K562 (cell line): ENCODE data around the gene SLC1A4. TPM values are rescaled to one million over a fixed set of nuclear protein-coding genes. Genes with fewer than 3 reads are reported as not detected.

Source experiments
- ATF1 ChIP-seq, 2 experiments: fragments of 450-650 bp in 1 of 2; IDR thresholded peaks; 2 replicates each; pipeline ENCODE4 v1.6.1; 2016; ENCODE audit warnings: missing compliant biosample characterization in 1 of 2, missing genetic modification characterization in 1 of 2
- BDP1 ChIP-seq: IDR thresholded peaks from 3 replicates; pipeline ENCODE4 v1.6.1; 2011; ENCODE audit not compliant: insufficient read length, insufficient read depth
- CAMTA2 ChIP-seq: fragments of 250-450 bp; sonication (Bioruptor Pico); conservative IDR thresholded peaks from 2 replicates; pipeline ENCODE4 v1.5.1; 2022
- ETV6 ChIP-seq, 3 experiments: fragments of 150-350 bp in 1 of 3; sonication (generic) in 1 of 3; formaldehyde crosslinking in 1 of 3; IDR thresholded peaks; 2 replicates each; pipeline versions ENCODE4 v1.6.1 to v1.8.0; 2014 to 2022; ENCODE audit warnings: borderline replicate concordance in 2 of 3, low read depth in 2 of 3, antibody characterized with exemption in 1 of 3, low read length in 1 of 3, mild to moderate bottlenecking in 1 of 3, missing genetic modification reagents in 1 of 3
- HIVEP1 ChIP-seq: fragments of 250-450 bp; sonication (Bioruptor Pico); IDR thresholded peaks from 2 replicates; pipeline ENCODE4 v1.4.0; 2020; ENCODE audit warnings: mild to moderate bottlenecking
- HNRNPUL1 ChIP-seq: fragments of 200-400 bp; formaldehyde crosslinking; IDR thresholded peaks from 2 replicates; pipeline ENCODE4 v1.6.1; 2017; ENCODE audit warnings: low read length
- KLF6 ChIP-seq: fragments of 250-450 bp; sonication (Bioruptor Pico); IDR thresholded peaks from 2 replicates; pipeline ENCODE4 v1.4.0; 2020; ENCODE audit warnings: mild to moderate bottlenecking, moderate library complexity, borderline replicate concordance
- MEF2A ChIP-seq: IDR thresholded peaks from 2 replicates; pipeline ENCODE4 v1.6.1; 2011; ENCODE audit warnings: low read depth, mild to moderate bottlenecking, low read length, moderate library complexity; ENCODE audit not compliant: control insufficient read depth
- PHTF2 ChIP-seq: fragments of 250-450 bp; sonication (Bioruptor Pico); IDR thresholded peaks from 2 replicates; pipeline ENCODE4 v1.5.0; 2021; ENCODE audit warnings: mild to moderate bottlenecking
- RFX1 ChIP-seq: fragments of 450-650 bp; IDR thresholded peaks from 2 replicates; pipeline ENCODE4 v1.6.1; 2016; ENCODE audit warnings: mild to moderate bottlenecking, moderate library complexity
- U2AF2 ChIP-seq: fragments of 200-400 bp; formaldehyde crosslinking; optimal IDR thresholded peaks from 2 replicates; pipeline ENCODE3; 2017; ENCODE audit warnings: low read depth, mild to moderate bottlenecking, low read length
- YY1 ChIP-seq, 3 experiments: IDR thresholded peaks; 2 replicates each; pipeline ENCODE4 v1.6.1; 2011; ENCODE audit warnings: low read length in 2 of 3, mild to moderate bottlenecking in 2 of 3, moderate library complexity in 2 of 3, borderline replicate concordance in 1 of 3, control low read depth in 1 of 3, low read depth in 1 of 3; ENCODE audit not compliant: insufficient read depth in 3 of 3, insufficient replicate concordance in 2 of 3, control insufficient read depth in 1 of 3, insufficient read length in 1 of 3; ENCODE audit errors: extremely low read depth in 1 of 3
- ZC3H11A ChIP-seq: IDR thresholded peaks from 2 replicates; pipeline ENCODE4 v1.6.1; 2012; ENCODE audit warnings: low read depth, low read length, improper control_type of control experiment
- ZNF263 ChIP-seq: sonication (generic); formaldehyde crosslinking; IDR thresholded peaks from 2 replicates; pipeline ENCODE4 v1.8.0; 2022; ENCODE audit warnings: mild to moderate bottlenecking, missing genetic modification reagents, borderline replicate concordance
- ZNF644 ChIP-seq: fragments of 200-800 bp; sonication (Bioruptor generic); IDR thresholded peaks from 2 replicates; pipeline ENCODE4 v1.6.1; 2016; ENCODE audit warnings: low read depth, missing genetic modification characterization, missing compliant biosample characterization
- polyA plus RNA-seq, 8 experiments: library from polyadenylated mRNA; depleted of rRNA in 4 of 8; stranded (reverse) in 5 of 8; unstranded in 3 of 8; fragments of >200 nt; fragmentation: Nextera tagmentation in 2 of 8; fragmentation: Illumina TruSeq in 1 of 8; extraction: Ambion mirVana in 2 of 8; extraction: Trizol in 1 of 8; gene quantifications; 2 replicates each; pipeline versions ENCODE4 v1.2.1 to v1.2.3, GENCODE V29; 2011 to 2014; ENCODE audit warnings: inconsistent platforms in 1 of 8, missing spikeins in 1 of 8
- total RNA-seq, 7 experiments: library from RNA; depleted of rRNA in 6 of 7; stranded (reverse); fragments of >200 nt in 6 of 7; fragmentation: Illumina TruSeq in 2 of 7; extraction: Trizol in 2 of 7; gene quantifications; 2 replicates each; pipeline versions ENCODE4 v1.2.1 to v1.2.3, GENCODE V29; 2011 to 2021; ENCODE audit warnings: low replicate concordance in 1 of 7
- TF ChIP-seq, protein P1 (sequence below): fragments of 150-350 bp; conservative IDR thresholded peaks from 2 replicates; pipeline ENCODE4 v1.6.1; 2014; ENCODE audit warnings: low read length
- TF ChIP-seq, protein P2 (sequence below), 2 experiments: fragments of 450-650 bp; formaldehyde crosslinking in 1 of 2; IDR thresholded peaks; 2 replicates each; pipeline versions ENCODE4 v1.4.0 to v1.6.1; 2014 to 2020; ENCODE audit warnings: mild to moderate bottlenecking in 2 of 2, borderline replicate concordance in 1 of 2, low read depth in 1 of 2

The SLC1A4 gene
- total and polyA plus RNA-seq, 9 of the 15 experiments (the other 6 are each of a cell fraction or from before 2014, with no cell fraction given): 4.4 to 24.0 (median 10.9) TPM

DNA sequence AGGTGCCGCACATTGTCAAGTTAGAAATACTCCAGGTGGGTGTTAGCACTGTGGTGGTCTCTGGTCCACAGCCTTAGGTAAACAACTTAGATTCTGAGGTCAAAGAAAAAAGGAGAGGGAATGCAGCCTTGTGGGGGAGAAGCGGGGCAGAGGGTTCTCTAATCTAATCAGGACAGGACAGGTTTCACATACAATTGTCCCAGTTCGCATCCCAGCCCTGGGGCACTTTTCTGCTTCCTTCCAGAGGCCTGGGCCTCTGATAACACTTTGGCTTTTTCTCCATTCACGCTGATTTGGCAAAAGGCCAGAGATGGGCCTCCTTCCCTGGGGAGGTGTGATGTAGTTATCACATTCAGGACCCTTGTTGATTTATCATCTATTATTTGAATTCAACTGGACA, 32.5 kb downstream of the SLC1A4 start (continued):
- TF ChIP-seq YY1 (IDR thresholded peaks at IDR 0.05; ENCODE audit: borderline replicate concordance in 1 of 3, control insufficient read depth in 1 of 3, extremely low read depth in 1 of 3, insufficient read depth in 3 of 3, insufficient read length in 1 of 3, insufficient replicate concordance in 2 of 3, low read depth in 1 of 3, low read length in 2 of 3) (no peak), ATF1 (CRISPR knock-in tag; IDR thresholded peaks at IDR 0.05) (no peak), ATF1 (tag; IDR thresholded peaks at IDR 0.05) (peak; percentile 47; the same call in 1 of the 2 replicates), PHTF2 (CRISPR knock-in tag) (no peak), MEF2A (no peak), HIVEP1 (CRISPR knock-in tag) (no peak), U2AF2 (no peak), ZC3H11A (no peak), ZNF263 (CRISPR knock-in tag) (no peak; the same call in 1 of the 2 replicates), CAMTA2 (CRISPR knock-in tag) (no peak), BDP1 (no peak), RFX1 (no peak), HNRNPUL1 (no peak), ZNF644 (tag) (no peak), ETV6 (IDR thresholded peaks at IDR 0.05; ENCODE audit: borderline replicate concordance in 1 of 2, low read depth in 2 of 2, low read length in 1 of 2) (no peak), ETV6 (CRISPR knock-in tag; IDR thresholded peaks at IDR 0.05; ENCODE audit: borderline replicate concordance) (no peak), KLF6 (CRISPR knock-in tag) (no peak)
- TF ChIP-seq, protein P1, sequence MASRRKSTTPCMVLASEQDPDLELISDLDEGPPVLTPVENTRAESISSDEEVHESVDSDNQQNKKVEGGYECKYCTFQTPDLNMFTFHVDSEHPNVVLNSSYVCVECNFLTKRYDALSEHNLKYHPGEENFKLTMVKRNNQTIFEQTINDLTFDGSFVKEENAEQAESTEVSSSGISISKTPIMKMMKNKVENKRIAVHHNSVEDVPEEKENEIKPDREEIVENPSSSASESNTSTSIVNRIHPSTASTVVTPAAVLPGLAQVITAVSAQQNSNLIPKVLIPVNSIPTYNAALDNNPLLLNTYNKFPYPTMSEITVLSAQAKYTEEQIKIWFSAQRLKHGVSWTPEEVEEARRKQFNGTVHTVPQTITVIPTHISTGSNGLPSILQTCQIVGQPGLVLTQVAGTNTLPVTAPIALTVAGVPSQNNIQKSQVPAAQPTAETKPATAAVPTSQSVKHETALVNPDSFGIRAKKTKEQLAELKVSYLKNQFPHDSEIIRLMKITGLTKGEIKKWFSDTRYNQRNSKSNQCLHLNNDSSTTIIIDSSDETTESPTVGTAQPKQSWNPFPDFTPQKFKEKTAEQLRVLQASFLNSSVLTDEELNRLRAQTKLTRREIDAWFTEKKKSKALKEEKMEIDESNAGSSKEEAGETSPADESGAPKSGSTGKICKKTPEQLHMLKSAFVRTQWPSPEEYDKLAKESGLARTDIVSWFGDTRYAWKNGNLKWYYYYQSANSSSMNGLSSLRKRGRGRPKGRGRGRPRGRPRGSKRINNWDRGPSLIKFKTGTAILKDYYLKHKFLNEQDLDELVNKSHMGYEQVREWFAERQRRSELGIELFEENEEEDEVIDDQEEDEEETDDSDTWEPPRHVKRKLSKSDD: no peak
- TF ChIP-seq, protein P2, sequence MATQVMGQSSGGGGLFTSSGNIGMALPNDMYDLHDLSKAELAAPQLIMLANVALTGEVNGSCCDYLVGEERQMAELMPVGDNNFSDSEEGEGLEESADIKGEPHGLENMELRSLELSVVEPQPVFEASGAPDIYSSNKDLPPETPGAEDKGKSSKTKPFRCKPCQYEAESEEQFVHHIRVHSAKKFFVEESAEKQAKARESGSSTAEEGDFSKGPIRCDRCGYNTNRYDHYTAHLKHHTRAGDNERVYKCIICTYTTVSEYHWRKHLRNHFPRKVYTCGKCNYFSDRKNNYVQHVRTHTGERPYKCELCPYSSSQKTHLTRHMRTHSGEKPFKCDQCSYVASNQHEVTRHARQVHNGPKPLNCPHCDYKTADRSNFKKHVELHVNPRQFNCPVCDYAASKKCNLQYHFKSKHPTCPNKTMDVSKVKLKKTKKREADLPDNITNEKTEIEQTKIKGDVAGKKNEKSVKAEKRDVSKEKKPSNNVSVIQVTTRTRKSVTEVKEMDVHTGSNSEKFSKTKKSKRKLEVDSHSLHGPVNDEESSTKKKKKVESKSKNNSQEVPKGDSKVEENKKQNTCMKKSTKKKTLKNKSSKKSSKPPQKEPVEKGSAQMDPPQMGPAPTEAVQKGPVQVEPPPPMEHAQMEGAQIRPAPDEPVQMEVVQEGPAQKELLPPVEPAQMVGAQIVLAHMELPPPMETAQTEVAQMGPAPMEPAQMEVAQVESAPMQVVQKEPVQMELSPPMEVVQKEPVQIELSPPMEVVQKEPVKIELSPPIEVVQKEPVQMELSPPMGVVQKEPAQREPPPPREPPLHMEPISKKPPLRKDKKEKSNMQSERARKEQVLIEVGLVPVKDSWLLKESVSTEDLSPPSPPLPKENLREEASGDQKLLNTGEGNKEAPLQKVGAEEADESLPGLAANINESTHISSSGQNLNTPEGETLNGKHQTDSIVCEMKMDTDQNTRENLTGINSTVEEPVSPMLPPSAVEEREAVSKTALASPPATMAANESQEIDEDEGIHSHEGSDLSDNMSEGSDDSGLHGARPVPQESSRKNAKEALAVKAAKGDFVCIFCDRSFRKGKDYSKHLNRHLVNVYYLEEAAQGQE (IDR thresholded peaks at IDR 0.05; ENCODE audit: borderline replicate concordance): peak; percentile 36; the same call in 1 of the 2 replicates
- TF ChIP-seq, protein P2 (CRISPR knock-in tag; IDR thresholded peaks at IDR 0.05; ENCODE audit: low read depth): no peak
